Esophagus muscularis mucosa (tissue), 4 donors: ENCODE data around the gene TSEN15. TPM values are rescaled to one million over a fixed set of nuclear protein-coding genes. Genes with fewer than 3 reads are reported as not detected.
A peak's percentile ranks its signal among the peaks of the same experiment; 100 is the strongest.

Source experiments
- DNase-seq: peaks from one replicate; pipeline ENCODE4 v3.0.0-alpha.2; 2017; ENCODE audit errors: extremely low spot score
- H3K27ac ChIP-seq, 4 donors: fragments of 200-600 bp; sonication (generic); replicated peaks in 1 of 4; 1 replicate in 3 of 4; 2 replicates in 1 of 4; pipeline ENCODE4 v1.5.1; 2016 to 2019; ENCODE audit warnings: mild to moderate bottlenecking in 1 of 4
- H3K27me3 ChIP-seq, 4 donors: fragments of 200-600 bp; sonication (generic); one replicate each; pipeline versions ENCODE4 v1.5.1 to v1.6.0; 2016 to 2019
- H3K36me3 ChIP-seq, 4 donors: fragments of 200-600 bp; sonication (generic); one replicate each; pipeline ENCODE4 v1.5.1; 2016 to 2019
- H3K4me1 ChIP-seq, 4 donors: fragments of 200-600 bp; sonication (generic); one replicate each; pipeline ENCODE4 v1.5.1; 2016 to 2019
- H3K4me3 ChIP-seq, 4 donors: fragments of 200-600 bp; sonication (generic); 1 replicate in 2 of 4; 2 replicates in 2 of 4; pipeline ENCODE4 v1.5.1; 2016 to 2019; ENCODE audit warnings: mild to moderate bottlenecking in 4 of 4, moderate library complexity in 1 of 4
- H3K9me3 ChIP-seq, 4 donors: fragments of 200-600 bp; sonication (generic); 1 replicate in 3 of 4; 2 replicates in 1 of 4; pipeline ENCODE4 v1.5.1; 2016 to 2019
- EP300 ChIP-seq: sonication (generic); formaldehyde crosslinking; IDR thresholded peaks from one replicate; pipeline ENCODE4 v1.6.1; 2017; ENCODE audit warnings: antibody characterized with exemption
- POLR2A ChIP-seq: fragments of 450-650 bp; IDR thresholded peaks from one replicate; pipeline ENCODE4 v1.6.1; 2017; ENCODE audit warnings: antibody characterized with exemption, moderate library complexity, mild to moderate bottlenecking, low read depth
- POLR2AphosphoS5 ChIP-seq, 2 donors: sonication (generic); formaldehyde crosslinking; IDR thresholded peaks; one replicate each; pipeline ENCODE4 v1.6.1; 2017; ENCODE audit warnings: antibody characterized with exemption in 2 of 2
- WGBS: methylation state at CpG from one replicate; pipeline ENCODE4 v1.1.5; 2018; 5-methylcytosine and 5-hydroxymethylcytosine counted together
- intact Hi-C: fragments of 100-400 bp; cut with DNase I; formaldehyde crosslinking; loops from one replicate; pipeline ENCODE4 v1.15.1; 2023
- total RNA-seq, 4 donors: library from RNA; depleted of rRNA; stranded (reverse); fragments of >200 nt; gene quantifications; one replicate each; pipeline versions ENCODE4 v1.1.0 to v1.2.1, GENCODE V29; 2016
- TF ChIP-seq, protein P1 (sequence below), 3 experiments: fragments of 200-600 bp in 2 of 3; fragments of 450-650 bp in 1 of 3; sonication (generic) in 2 of 3; IDR thresholded peaks; one replicate each; pipeline ENCODE4 v1.5.1; 2017 to 2019; ENCODE audit warnings: antibody characterized with exemption in 3 of 3, mild to moderate bottlenecking in 2 of 3, moderate library complexity in 1 of 3

The TSEN15 gene
- total RNA-seq, 4 donors from 2014 or later: 27.3 to 52.3 (median 33.4) TPM

- intact Hi-C loops: no loop called here
- Histone ChIP-seq H3K4me1 (peaks cover 0 to 15% (median 4%) of the 10 kb centered on the region in 4 donors), H3K27ac (peak overlapping the region in 1 of 4 donors; percentile 39), H3K9me3 (no peaks in the 10 kb centered on the region), H3K27me3 (no peaks in the 10 kb centered on the region), H3K36me3 (no peaks in the 10 kb centered on the region), H3K4me3 (no peak overlapping the region)
- DNase-seq: no peak
- 50% methylated on average over 1 of the region's 1 CpG for WGBS
- TF ChIP-seq EP300 (no peak), POLR2A (no peak), POLR2AphosphoS5 (IDR thresholded peaks at IDR 0.05) (no peak)
- TF ChIP-seq, protein P1, sequence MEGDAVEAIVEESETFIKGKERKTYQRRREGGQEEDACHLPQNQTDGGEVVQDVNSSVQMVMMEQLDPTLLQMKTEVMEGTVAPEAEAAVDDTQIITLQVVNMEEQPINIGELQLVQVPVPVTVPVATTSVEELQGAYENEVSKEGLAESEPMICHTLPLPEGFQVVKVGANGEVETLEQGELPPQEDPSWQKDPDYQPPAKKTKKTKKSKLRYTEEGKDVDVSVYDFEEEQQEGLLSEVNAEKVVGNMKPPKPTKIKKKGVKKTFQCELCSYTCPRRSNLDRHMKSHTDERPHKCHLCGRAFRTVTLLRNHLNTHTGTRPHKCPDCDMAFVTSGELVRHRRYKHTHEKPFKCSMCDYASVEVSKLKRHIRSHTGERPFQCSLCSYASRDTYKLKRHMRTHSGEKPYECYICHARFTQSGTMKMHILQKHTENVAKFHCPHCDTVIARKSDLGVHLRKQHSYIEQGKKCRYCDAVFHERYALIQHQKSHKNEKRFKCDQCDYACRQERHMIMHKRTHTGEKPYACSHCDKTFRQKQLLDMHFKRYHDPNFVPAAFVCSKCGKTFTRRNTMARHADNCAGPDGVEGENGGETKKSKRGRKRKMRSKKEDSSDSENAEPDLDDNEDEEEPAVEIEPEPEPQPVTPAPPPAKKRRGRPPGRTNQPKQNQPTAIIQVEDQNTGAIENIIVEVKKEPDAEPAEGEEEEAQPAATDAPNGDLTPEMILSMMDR (IDR thresholded peaks at IDR 0.05): no peak
Observed at GRCh38 chr1:184021728-184022127, 29.8 kb upstream of the TSEN15 start.

DNA sequence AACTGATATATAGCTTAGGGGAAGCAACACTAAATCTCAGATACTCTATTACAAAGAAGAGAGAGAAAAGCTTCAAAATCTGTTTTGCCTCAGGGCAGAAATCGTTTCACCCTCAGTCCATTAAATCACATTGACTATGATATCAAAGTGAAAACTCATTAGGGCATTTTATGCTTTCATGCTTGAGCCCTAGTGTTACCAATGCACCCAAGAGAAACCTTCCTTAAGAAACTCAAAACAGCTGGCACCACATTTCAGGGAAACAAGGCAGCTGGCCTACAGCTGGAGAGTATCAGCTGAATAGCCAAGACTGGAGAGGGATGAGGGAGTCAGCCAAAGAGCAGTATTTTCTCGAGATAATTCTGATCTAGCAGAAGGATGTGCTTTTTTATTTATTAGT lies 28.9 kb upstream of the TSEN15 start:
- 30% methylated on average over 2 of the region's 2 CpGs for WGBS
- TF ChIP-seq, protein P1 (IDR thresholded peaks at IDR 0.05): no peak
- TF ChIP-seq POLR2AphosphoS5 (IDR thresholded peaks at IDR 0.05): peak in 1 of 2 donors; percentile 68
- Histone ChIP-seq H3K4me3 (no peak overlapping the region), H3K27ac (peak overlapping the region in 2 of 4 donors; percentile 12 to 39), H3K9me3 (no peaks in the 10 kb centered on the region), H3K27me3 (no peaks in the 10 kb centered on the region), H3K36me3 (no peaks in the 10 kb centered on the region), H3K4me1 (peaks cover 0 to 15% (median 4%) of the 10 kb centered on the region in 4 donors)
- intact Hi-C loops: no loop called here
- DNase-seq: no peak

DNA sequence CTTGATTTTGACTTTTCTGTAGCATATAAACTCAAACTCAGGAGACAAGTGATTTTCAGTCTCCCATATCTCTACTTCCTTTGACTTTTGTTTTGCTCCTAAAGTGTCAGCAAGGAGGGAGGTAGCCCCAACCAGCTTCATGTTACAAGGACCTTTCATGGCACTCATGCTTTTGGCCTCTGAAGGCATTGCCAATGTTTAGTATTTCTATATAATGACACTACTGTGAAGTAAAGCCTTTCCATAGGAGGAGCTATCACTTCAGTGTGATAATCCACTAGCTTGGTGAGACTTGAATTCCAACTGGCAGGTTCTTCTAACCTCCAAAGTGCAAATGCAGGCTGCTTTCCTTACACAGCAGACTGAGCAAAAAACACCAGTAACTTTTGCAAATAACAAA lies 28.4 kb upstream of the TSEN15 start:
- no peak overlapping the region for H3K4me3 ChIP-seq
- TF ChIP-seq POLR2AphosphoS5 (IDR thresholded peaks at IDR 0.05) (no peak), EP300 (no peak), POLR2A (no peak)
- TF ChIP-seq, protein P1 (IDR thresholded peaks at IDR 0.05): no peak
- no peaks in the 10 kb centered on the region for H3K36me3 ChIP-seq
- no peak for DNase-seq
- H3K27ac ChIP-seq: peak overlapping the region in 1 of 4 donors; percentile 39
- peaks cover 0 to 15% (median 4%) of the 10 kb centered on the region in 4 donors for H3K4me1 ChIP-seq
- no peaks in the 10 kb centered on the region for H3K9me3 ChIP-seq
- H3K27me3 ChIP-seq: no peaks in the 10 kb centered on the region
- intact Hi-C loops: no loop called here

DNA sequence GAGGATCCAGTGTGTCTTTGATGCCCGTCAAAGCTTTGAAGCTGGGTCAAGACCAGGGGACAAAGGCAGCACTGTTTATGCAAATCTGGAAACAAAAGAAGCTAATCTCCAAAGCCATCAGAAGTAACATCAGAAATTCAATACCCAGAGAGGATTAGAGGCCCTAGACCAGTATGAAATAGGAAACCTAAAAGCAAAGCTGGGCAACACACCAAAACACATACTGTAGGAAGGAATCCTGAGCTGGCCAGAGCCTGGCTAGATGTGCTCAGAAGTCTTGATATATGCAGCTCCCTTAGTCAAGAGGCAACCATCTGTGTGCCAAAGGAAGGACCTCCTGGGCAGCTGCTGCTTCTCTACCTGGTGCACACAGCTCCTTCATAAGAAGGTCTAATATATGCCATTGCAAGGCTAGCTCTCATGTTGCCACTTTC lies 26.3 kb upstream of the TSEN15 start:
- DNase-seq: no peak
- H3K36me3 ChIP-seq: no peaks in the 10 kb centered on the region
- TF ChIP-seq POLR2A (no peak), POLR2AphosphoS5 (IDR thresholded peaks at IDR 0.05) (no peak), EP300 (no peak)
- TF ChIP-seq, protein P1 (IDR thresholded peaks at IDR 0.05): no peak
- no peaks in the 10 kb centered on the region for H3K9me3 ChIP-seq
- H3K4me3 ChIP-seq: no peak overlapping the region
- no peaks in the 10 kb centered on the region for H3K27me3 ChIP-seq
- intact Hi-C loops: no loop called here
- 85% methylated on average over 1 of the region's 1 CpG for WGBS
- H3K4me1 ChIP-seq: peaks cover 0 to 15% (median 5%) of the 10 kb centered on the region in 4 donors
- H3K27ac ChIP-seq: no peak overlapping the region
